NCI-H446 treated with DMSO at 0.1 percent for 48 hours (cell line): Measurements from ENCODE around the gene RBKS.

Source experiments
- DNase-seq: peaks from one replicate; lab custom pipeline; 2025; lab: John Stamatoyannopoulos, UW

Gene RBKS

GRCh38 chr2:27890146-27890923 lies at the start of gene RBKS, which contains the start of gene BABAM2:
Gene RBKS, minus strand, starts transcription at chr2:27890387. Its CDS starts 42 bp downstream, at chr2:27890345.
Gene BABAM2, plus strand, starts transcription at chr2:27890729. Its CDS starts 3,828 bp downstream, at chr2:27894557.
- DNase-seq, result peak; percentile 65

GRCh38 chr2:27935026-27935425 lies 44.8 kb upstream of the RBKS start:
- DNase-seq, result no peak

GRCh38 chr2:27932396-27932795 lies 42.2 kb upstream of the RBKS start:
- no peak for DNase-seq

DNA sequence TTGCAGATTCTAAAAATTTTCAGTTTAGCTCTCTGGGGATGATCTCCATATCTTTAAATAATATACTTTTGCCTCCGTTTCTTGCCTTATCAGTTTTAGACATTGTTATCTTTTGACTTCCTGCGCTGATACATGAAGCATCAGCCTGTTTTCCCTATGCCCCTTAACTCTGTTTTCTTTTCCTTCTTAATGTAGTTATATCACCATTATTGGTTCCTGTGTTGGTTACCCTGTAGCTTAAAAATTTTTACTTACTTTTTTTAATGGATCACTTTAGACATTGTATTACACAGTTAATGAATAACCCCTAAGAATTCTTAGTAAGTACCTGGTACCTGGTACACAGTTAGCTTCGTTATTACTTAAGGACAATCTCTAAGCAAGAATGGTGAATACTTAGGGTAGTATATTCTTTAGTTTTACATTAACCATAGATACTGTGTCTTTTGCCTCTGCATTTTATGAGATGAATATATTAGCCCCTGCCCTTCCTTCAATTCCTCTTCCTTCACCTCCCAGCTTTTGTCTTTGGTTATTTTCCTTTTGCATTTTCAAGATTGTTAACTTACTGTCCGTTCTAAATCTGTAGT lies 41.3 kb upstream of the RBKS start:
- DNase-seq, result no peak

DNA sequence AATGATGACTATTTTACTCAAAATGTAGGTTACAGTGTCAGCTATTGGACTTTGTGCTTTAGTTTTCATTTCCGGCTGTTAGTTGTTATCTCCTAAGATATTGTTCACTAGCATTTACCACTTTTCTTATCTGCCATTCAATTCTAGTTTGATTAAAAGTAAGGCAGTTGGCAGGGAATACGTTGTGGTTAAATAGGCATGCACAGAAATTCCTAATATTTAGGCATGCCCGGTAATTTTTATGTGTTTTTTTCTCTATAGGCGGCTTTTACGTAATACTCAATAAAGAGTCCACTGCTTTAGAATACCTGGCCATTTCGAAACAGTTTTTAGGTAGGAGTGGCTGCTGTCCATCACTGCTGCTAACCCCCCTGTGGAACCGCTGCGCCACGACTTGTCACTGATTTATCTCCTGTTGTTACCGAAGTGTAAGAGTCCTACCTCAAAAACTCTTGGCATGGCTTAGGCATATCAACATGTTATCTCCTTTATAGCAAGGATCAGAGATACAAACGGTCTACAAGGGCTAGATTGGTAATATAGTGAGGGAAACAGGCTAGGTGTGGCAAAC lies 39.8 kb upstream of the RBKS start:
- no peak for DNase-seq

- no peak for DNase-seq
These were observed 35.7 kb upstream of the RBKS start for GRCh38 chr2:27925766-27926472.

GRCh38 chr2:27922842-27923241 lies 32.7 kb upstream of the RBKS start:
- no peak for DNase-seq

- DNase-seq, result no peak
These were observed 31.8 kb upstream of the RBKS start for GRCh38 chr2:27921880-27922547.

DNA sequence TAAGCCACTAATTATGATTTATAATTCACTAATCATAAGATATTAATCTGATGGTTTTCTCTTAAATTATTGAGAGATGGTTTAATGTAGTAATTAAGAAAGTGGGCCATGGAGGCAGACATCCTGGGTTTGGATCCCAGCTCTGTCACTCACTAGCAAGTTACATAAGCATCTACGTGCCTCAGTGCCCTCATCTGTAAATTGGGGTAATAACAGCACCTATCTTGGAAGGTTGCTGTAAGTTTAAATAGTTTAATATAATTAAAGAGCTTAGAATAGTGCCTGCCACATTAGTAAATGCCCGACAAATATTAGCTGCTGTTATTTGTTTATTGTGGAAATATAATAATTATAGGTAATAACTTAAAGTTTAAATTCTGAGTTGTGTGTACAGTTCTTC lies 31.2 kb upstream of the RBKS start:
- DNase-seq, result no peak

GRCh38 chr2:27920148-27920885 lies 30.1 kb upstream of the RBKS start:
- no peak for DNase-seq

- DNase-seq, result no peak
These were observed 26.3 kb upstream of the RBKS start for GRCh38 chr2:27916293-27916995.

GRCh38 chr2:27915874-27916273 lies 25.7 kb upstream of the RBKS start:
- no peak for DNase-seq

GRCh38 chr2:27915191-27915590 lies 25.0 kb upstream of the RBKS start:
- no peak for DNase-seq

- DNase-seq, result no peak
These were observed 24.6 kb upstream of the RBKS start for GRCh38 chr2:27914805-27915175.

GRCh38 chr2:27914041-27914804 lies 24.0 kb upstream of the RBKS start:
- DNase-seq, result no peak

DNA sequence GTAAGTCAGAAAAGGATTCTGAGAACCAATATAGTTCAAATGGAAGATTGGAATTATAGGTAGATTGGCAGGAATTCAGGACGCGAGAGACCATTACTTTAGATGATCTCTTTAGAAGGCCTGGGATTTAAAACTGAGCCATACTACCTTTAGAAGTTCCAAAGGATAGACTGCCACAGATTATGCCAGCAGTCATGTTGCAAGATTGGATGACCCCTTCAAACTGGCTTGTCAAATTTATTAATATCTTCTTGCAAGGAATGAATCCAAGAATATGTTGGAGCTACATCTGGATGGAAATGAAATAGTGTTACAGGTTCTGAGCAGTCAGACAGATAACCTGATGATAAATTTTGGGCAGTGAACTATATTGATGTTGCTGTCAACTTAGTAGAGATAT lies 22.3 kb upstream of the RBKS start:
- no peak for DNase-seq

GRCh38 chr2:27911458-27912210 lies 21.4 kb upstream of the RBKS start:
- no peak for DNase-seq

- DNase-seq, result no peak
These were observed 19.7 kb upstream of the RBKS start for GRCh38 chr2:27909901-27910300.

DNA sequence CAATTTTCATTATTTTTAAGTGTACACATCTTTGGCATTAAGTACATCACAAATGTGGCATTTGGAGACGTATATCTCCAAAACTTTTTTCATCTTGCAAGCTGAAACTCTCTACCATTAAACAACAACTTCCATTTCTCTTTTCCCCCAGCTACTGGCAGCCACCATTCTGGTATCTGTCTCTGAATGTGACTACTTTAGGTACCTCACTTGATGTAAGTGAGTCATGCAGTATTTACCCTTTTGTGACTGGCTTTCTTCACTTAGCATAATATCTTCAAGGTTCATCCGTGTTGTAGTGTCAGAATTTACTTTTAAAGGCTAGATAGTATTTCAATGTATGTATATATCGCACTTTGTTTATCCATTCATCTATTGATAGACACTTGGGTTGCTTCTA lies 17.4 kb upstream of the RBKS start:
- no peak for DNase-seq
